GM23248 (cell line): ENCODE results near the gene NAPG. TPM values are rescaled to one million over a fixed set of nuclear protein-coding genes. Genes with fewer than 3 reads are reported as not detected.

ENCODE experiments used
- DNase-seq: peaks from one replicate; pipeline ENCODE4 v3.0.0-alpha.2; 2015
- H2AFZ ChIP-seq: fragments of 200-600 bp; sonication (generic); 2 replicates; pipeline ENCODE4 v1.6.1; 2016; ENCODE audit warnings: antibody characterized with exemption
- H3F3A ChIP-seq: fragments of 200-600 bp; sonication (generic); 2 replicates; pipeline ENCODE4 v1.6.1; 2016; ENCODE audit warnings: mild to moderate bottlenecking, antibody characterized with exemption, mixed run types; ENCODE audit not compliant: insufficient read depth
- H3K27ac ChIP-seq: fragments of 200-600 bp; sonication (generic); 2 replicates; pipeline ENCODE4 v1.5.1; 2016; ENCODE audit warnings: mild to moderate bottlenecking
- H3K27me3 ChIP-seq: fragments of 200-600 bp; sonication (generic); replicated peaks from 2 replicates; pipeline ENCODE4 v1.6.1; 2016; ENCODE audit warnings: mild to moderate bottlenecking; ENCODE audit not compliant: insufficient read depth
- H3K36me3 ChIP-seq: fragments of 200-600 bp; sonication (generic); 2 replicates; pipeline ENCODE4 v1.6.1; 2016; ENCODE audit warnings: low read depth, mild to moderate bottlenecking
- H3K4me1 ChIP-seq: fragments of 200-600 bp; sonication (generic); 2 replicates; pipeline ENCODE4 v1.6.1; 2016; ENCODE audit warnings: mild to moderate bottlenecking; ENCODE audit not compliant: insufficient read depth
- H3K4me2 ChIP-seq: fragments of 200-600 bp; sonication (generic); one replicate; pipeline ENCODE4 v1.6.1; 2016; ENCODE audit warnings: mild to moderate bottlenecking; ENCODE audit not compliant: unreplicated experiment
- H3K4me3 ChIP-seq: fragments of 200-600 bp; sonication (generic); 2 replicates; pipeline ENCODE4 v1.5.1; 2016; ENCODE audit warnings: mild to moderate bottlenecking
- H3K79me2 ChIP-seq: fragments of 200-600 bp; sonication (generic); 2 replicates; pipeline ENCODE4 v1.6.1; 2016; ENCODE audit warnings: mild to moderate bottlenecking; ENCODE audit not compliant: insufficient read depth
- H3K9ac ChIP-seq: fragments of 200-600 bp; sonication (generic); 2 replicates; pipeline ENCODE4 v1.6.1; 2016; ENCODE audit warnings: mild to moderate bottlenecking
- H3K9me2 ChIP-seq: fragments of 200-600 bp; sonication (generic); 2 replicates; pipeline ENCODE4 v1.6.1; 2016; ENCODE audit warnings: mixed run types, mild to moderate bottlenecking, moderate library complexity; ENCODE audit not compliant: insufficient read depth
- H3K9me3 ChIP-seq: fragments of 200-600 bp; sonication (generic); one replicate; pipeline ENCODE4 v1.6.1; 2017; ENCODE audit warnings: low read depth
- H4K20me1 ChIP-seq: fragments of 200-600 bp; sonication (generic); 2 replicates; pipeline ENCODE4 v1.6.0; 2016; ENCODE audit not compliant: insufficient read depth
- EZH2 ChIP-seq: fragments of 200-600 bp; sonication (generic); IDR thresholded peaks from 2 replicates; pipeline ENCODE4 v1.6.1; 2018; ENCODE audit warnings: antibody characterized with exemption, mild to moderate bottlenecking; ENCODE audit not compliant: insufficient read depth, poor library complexity, severe bottlenecking
- EZH2phosphoT487 ChIP-seq: fragments of 200-600 bp; sonication (generic); IDR thresholded peaks from 2 replicates; pipeline ENCODE4 v1.6.1; 2018; ENCODE audit warnings: antibody characterized with exemption, moderate library complexity, mild to moderate bottlenecking, low read depth; ENCODE audit not compliant: insufficient read depth
- WGBS, 2 experiments: methylation state at CpG; one replicate each; pipeline ENCODE4 v1.1.6; 2015 to 2017; ENCODE audit warnings: low lambda C conversion rate in 2 of 2, low coverage in 1 of 2; ENCODE audit errors: missing lambda C conversion rate in 2 of 2; 5-methylcytosine and 5-hydroxymethylcytosine counted together
- in situ Hi-C: fragments of 300-500 bp; cut with MboI; formaldehyde crosslinking; loops from 2 replicates; pipeline ENCODE4 v1.15.0; 2020
- polyA plus RNA-seq: library from polyadenylated mRNA; unstranded; fragments of >200 nt; fragmentation: Nextera tagmentation; extraction: Ambion mirVana; gene quantifications from 2 replicates; pipeline ENCODE4 v1.2.1, GENCODE V29; 2016
- total RNA-seq: library from RNA; depleted of rRNA; stranded (reverse); fragments of >200 nt; shearing (Covaris generic); gene quantifications from 2 replicates; pipeline ENCODE4 v1.2.3, GENCODE V29; 2014

The NAPG gene
- total and polyA plus RNA-seq, 2 experiments from 2014 or later = 24.5 to 33.6 TPM

GRCh38 chr18:10514601-10515000 is 11.2 kb upstream of the NAPG start:
- H3K9me3 ChIP-seq = no peaks in the 10 kb centered on the region
- H3K27me3 ChIP-seq = no peaks in the 10 kb centered on the region
- no peaks in the 10 kb centered on the region for H3K36me3 ChIP-seq
- no peaks in the 10 kb centered on the region for H3K9me2 ChIP-seq
- H3K4me1 ChIP-seq = peaks cover 11% of the 10 kb centered on the region
- no peak for DNase-seq
- H3K9ac ChIP-seq = no peak overlapping the region
- no peak overlapping the region for H3K27ac ChIP-seq
- H4K20me1 ChIP-seq = no peaks in the 10 kb centered on the region
- no peak overlapping the region for H3K4me3 ChIP-seq
- in situ Hi-C loops = loop anchor here (10.0 to 25.0 kb wide), 2 partner anchors 500 to 827 kb away; no protein-coding TSS in a partner anchor
- no peak overlapping the region for H2AFZ ChIP-seq
- H3K4me2 ChIP-seq = no peak overlapping the region
- peaks cover 8% of the 10 kb centered on the region for H3F3A ChIP-seq
- no peaks in the 10 kb centered on the region for H3K79me2 ChIP-seq
- TF ChIP-seq EZH2 = no peak
- no peak for TF ChIP-seq EZH2phosphoT487

- Histone ChIP-seq H3K4me1 (peaks cover 13% of the 10 kb centered on the region), H3F3A (peaks cover 11% of the 10 kb centered on the region), H3K27me3 (no peaks in the 10 kb centered on the region), H3K36me3 (no peaks in the 10 kb centered on the region), H3K9me3 (no peaks in the 10 kb centered on the region), H4K20me1 (no peaks in the 10 kb centered on the region), H2AFZ (no peak overlapping the region), H3K9ac (no peak overlapping the region), H3K4me3 (no peak overlapping the region), H3K27ac (no peak overlapping the region), H3K79me2 (no peaks in the 10 kb centered on the region), H3K9me2 (no peaks in the 10 kb centered on the region), H3K4me2 (no peak overlapping the region)
- in situ Hi-C loops = loop anchor here (10.0 to 25.0 kb wide), 2 partner anchors 501 to 828 kb away; no protein-coding TSS in a partner anchor
- TF ChIP-seq EZH2 = no peak
- DNase-seq = no peak
- WGBS, 2 experiments = 47 to 52% methylated on average over 4 of the region's 4 CpGs
Measured at GRCh38 chr18:10515456-10515855, 10.4 kb upstream of the NAPG start.

- H3K4me1 ChIP-seq = peaks cover 13% of the 10 kb centered on the region
- in situ Hi-C loops = loop anchor here (10.0 to 25.0 kb wide), 2 partner anchors 501 to 829 kb away; no protein-coding TSS in a partner anchor
- 86 to 89% methylated on average over 2 of the region's 2 CpGs for WGBS, 2 experiments
- H3K9me2 ChIP-seq = no peaks in the 10 kb centered on the region
- no peak overlapping the region for H3K4me3 ChIP-seq
- no peaks in the 10 kb centered on the region for H3K9me3 ChIP-seq
- no peak overlapping the region for H3K27ac ChIP-seq
- H3F3A ChIP-seq = peaks cover 11% of the 10 kb centered on the region
- H2AFZ ChIP-seq = no peak overlapping the region
- H4K20me1 ChIP-seq = no peaks in the 10 kb centered on the region
- no peak overlapping the region for H3K4me2 ChIP-seq
- TF ChIP-seq EZH2phosphoT487 (no peak), EZH2 (no peak)
- no peaks in the 10 kb centered on the region for H3K79me2 ChIP-seq
- DNase-seq = no peak
- H3K36me3 ChIP-seq = no peaks in the 10 kb centered on the region
- H3K27me3 ChIP-seq = no peaks in the 10 kb centered on the region
- H3K9ac ChIP-seq = no peak overlapping the region
Measured at GRCh38 chr18:10516078-10516477, 9.7 kb upstream of the NAPG start.

GRCh38 chr18:10518595-10519255 is 7.1 kb upstream of the NAPG start:
- in situ Hi-C loops = loop anchor here (10.0 to 25.0 kb wide), 2 partner anchors 504 to 831 kb away; no protein-coding TSS in a partner anchor
- no peaks in the 10 kb centered on the region for H4K20me1 ChIP-seq
- H3K27me3 ChIP-seq = no peaks in the 10 kb centered on the region
- H3K9me3 ChIP-seq = no peaks in the 10 kb centered on the region
- DNase-seq = peak; percentile 56
- no peak overlapping the region for H3K4me3 ChIP-seq
- no peak overlapping the region for H3K4me2 ChIP-seq
- no peaks in the 10 kb centered on the region for H3K9me2 ChIP-seq
- H3F3A ChIP-seq = peaks cover 11% of the 10 kb centered on the region
- 36 to 37% methylated on average over 12 of the region's 12 CpGs for WGBS, 2 experiments
- no peak overlapping the region for H3K9ac ChIP-seq
- TF ChIP-seq EZH2 (no peak), EZH2phosphoT487 (no peak)
- peaks cover 13% of the 10 kb centered on the region for H3K4me1 ChIP-seq
- H3K79me2 ChIP-seq = no peaks in the 10 kb centered on the region
- no peak overlapping the region for H2AFZ ChIP-seq
- H3K27ac ChIP-seq = no peak overlapping the region
- H3K36me3 ChIP-seq = no peaks in the 10 kb centered on the region

- H4K20me1 ChIP-seq = no peaks in the 10 kb centered on the region
- in situ Hi-C loops = loop anchor here (10.0 to 25.0 kb wide), 2 partner anchors 505 to 832 kb away; no protein-coding TSS in a partner anchor
- H3K9ac ChIP-seq = peak overlapping the region; percentile 48; the same call in 1 of the 2 replicates
- H3K27ac ChIP-seq = peak overlapping the region; percentile 53
- peak overlapping the region; percentile 87 for H3K4me2 ChIP-seq
- no peaks in the 10 kb centered on the region for H3K9me2 ChIP-seq
- H3K79me2 ChIP-seq = no peaks in the 10 kb centered on the region
- peak overlapping the region; percentile 35 for H3K4me3 ChIP-seq
- H3K4me1 ChIP-seq = peaks cover 13% of the 10 kb centered on the region
- no peaks in the 10 kb centered on the region for H3K27me3 ChIP-seq
- TF ChIP-seq EZH2phosphoT487 (no peak), EZH2 (no peak)
- 47 to 52% methylated on average over 2 of the region's 2 CpGs for WGBS, 2 experiments
- no peaks in the 10 kb centered on the region for H3K36me3 ChIP-seq
- H3F3A ChIP-seq = peaks cover 14% of the 10 kb centered on the region
- peak; percentile 41 for DNase-seq
- no peak overlapping the region for H2AFZ ChIP-seq
- H3K9me3 ChIP-seq = no peaks in the 10 kb centered on the region
Measured at GRCh38 chr18:10519366-10519765, 6.5 kb upstream of the NAPG start.
